Nephron (organoid): ENCODE results near the gene PRAMEF27.
"Not testable (repeated sequence)": the region's sequence is repeated elsewhere in the genome, so short reads cannot be mapped to it uniquely, and the experiment has no call there.

Experiments used
- H3K27ac Mint-ChIP-seq, 3 experiments: 2 replicates each; pipeline ENCODE4 v1.8.0; 2020; ENCODE audit warnings: mixed read lengths in 3 of 3, mild to moderate bottlenecking in 2 of 3, moderate library complexity in 1 of 3
- H3K27me3 Mint-ChIP-seq: 2 replicates; pipeline ENCODE4 v1.8.0; 2021; ENCODE audit warnings: low read depth, mild to moderate bottlenecking, moderate library complexity, mixed read lengths
- H3K36me3 Mint-ChIP-seq: 2 replicates; pipeline ENCODE4 v1.8.0; 2020; ENCODE audit warnings: low read depth, mixed read lengths
- H3K4me1 Mint-ChIP-seq: 2 replicates; pipeline ENCODE4 v1.8.0; 2020; ENCODE audit warnings: mixed read lengths
- H3K4me3 Mint-ChIP-seq, 3 experiments: 2 replicates each; pipeline ENCODE4 v1.8.0; 2020; ENCODE audit warnings: mild to moderate bottlenecking in 3 of 3, mixed read lengths in 3 of 3, moderate library complexity in 2 of 3
- H3K9me3 Mint-ChIP-seq: 2 replicates; pipeline ENCODE4 v1.8.0; 2020; ENCODE audit warnings: mixed read lengths

The PRAMEF27 gene

DNA sequence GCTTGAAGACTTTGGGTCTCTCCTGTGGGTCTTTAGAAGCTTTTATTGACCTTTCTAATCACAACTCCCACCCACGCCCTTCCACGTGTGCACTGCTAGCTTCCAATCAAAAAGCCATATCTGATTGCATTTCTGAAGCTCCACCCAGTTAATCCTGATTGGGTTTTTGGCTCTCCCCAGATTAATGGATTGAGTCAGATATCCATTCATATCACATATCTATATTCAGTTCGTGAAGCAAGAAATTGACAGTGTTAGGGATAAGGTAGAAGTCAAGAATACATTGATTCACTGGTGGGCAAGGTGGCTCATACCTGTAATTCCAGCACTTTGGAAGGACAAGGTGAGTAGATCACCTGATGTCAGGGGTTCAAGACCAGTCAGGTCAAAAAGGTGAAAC is at the start of gene PRAMEF27:
TSS of gene PRAMEF27 (minus strand) at position 101 of the 400 bp plus-strand sequence. CDS start 2,916 bp downstream, outside the sequence.
- H3K36me3 Mint-ChIP-seq, H3K27me3 Mint-ChIP-seq, H3K27ac Mint-ChIP-seq, H3K4me1 Mint-ChIP-seq, H3K4me3 Mint-ChIP-seq, H3K9me3 Mint-ChIP-seq: not testable (repeated sequence)

- H3K27me3 Mint-ChIP-seq, H3K4me3 Mint-ChIP-seq, H3K4me1 Mint-ChIP-seq, H3K36me3 Mint-ChIP-seq, H3K27ac Mint-ChIP-seq, H3K9me3 Mint-ChIP-seq: not testable (repeated sequence)
These were observed 14.1 kb upstream of the PRAMEF27 start, which contains the start of gene PRAMEF25 for GRCh38 chr1:13070474-13070873. PRAMEF25 (plus strand) TSS chr1:13070774; CDS start chr1:13073694, 2,920 bp downstream.

DNA sequence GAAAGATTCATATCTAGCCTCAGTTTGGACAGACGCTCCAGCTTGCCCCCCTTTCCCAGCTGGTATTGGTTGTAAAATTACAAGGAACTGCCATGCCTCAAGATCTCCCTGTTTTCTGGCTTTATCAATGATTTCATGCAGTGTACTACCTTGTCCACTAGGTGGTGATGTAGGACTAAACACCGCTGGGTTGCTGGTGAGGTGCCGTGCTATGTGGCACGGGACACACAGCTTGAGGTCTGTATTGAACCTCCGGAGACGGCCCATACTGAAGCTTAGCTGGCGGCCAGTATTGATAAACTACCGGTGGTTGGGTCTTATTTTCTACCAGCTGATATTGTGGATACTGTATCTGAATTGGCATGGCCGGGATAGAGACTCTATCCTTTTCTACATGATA is 36.5 kb downstream of the PRAMEF27 start:
- not testable (repeated sequence) for H3K27me3 Mint-ChIP-seq, H3K4me1 Mint-ChIP-seq, H3K36me3 Mint-ChIP-seq, H3K4me3 Mint-ChIP-seq, H3K27ac Mint-ChIP-seq, H3K9me3 Mint-ChIP-seq

DNA sequence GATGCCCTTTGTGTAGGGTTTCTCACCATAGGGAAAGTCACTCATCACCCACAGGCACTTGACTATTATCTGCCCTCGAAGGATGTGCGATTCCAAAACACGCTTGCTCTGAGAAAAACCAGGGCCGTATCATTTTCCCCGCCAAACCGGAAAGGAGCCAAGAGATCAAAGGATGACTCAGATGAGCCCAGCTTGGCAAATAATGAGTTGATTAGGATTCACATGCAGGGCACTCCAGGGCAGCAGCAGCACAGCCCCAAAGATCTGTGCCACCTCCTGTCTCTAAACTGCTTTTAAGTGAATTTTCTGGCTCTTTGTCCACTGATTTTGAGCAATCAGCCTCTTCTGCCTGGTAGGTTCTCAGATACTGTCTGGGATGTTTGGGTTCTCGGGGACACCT is 44.4 kb downstream of the PRAMEF27 start:
- H3K4me1 Mint-ChIP-seq, H3K36me3 Mint-ChIP-seq: not testable (repeated sequence)

GRCh38 chr1:13009348-13009747 is 47.0 kb downstream of the PRAMEF27 start:
- H3K9me3 Mint-ChIP-seq, H3K27ac Mint-ChIP-seq, H3K27me3 Mint-ChIP-seq, H3K4me1 Mint-ChIP-seq, H3K4me3 Mint-ChIP-seq, H3K36me3 Mint-ChIP-seq: not testable (repeated sequence)

More for the DNA sequence above, 44.4 kb downstream of the PRAMEF27 start:
- not testable (repeated sequence) for H3K27ac Mint-ChIP-seq, H3K4me3 Mint-ChIP-seq, H3K27me3 Mint-ChIP-seq, H3K9me3 Mint-ChIP-seq

- not testable (repeated sequence) for H3K9me3 Mint-ChIP-seq, H3K36me3 Mint-ChIP-seq, H3K27me3 Mint-ChIP-seq, H3K4me3 Mint-ChIP-seq, H3K4me1 Mint-ChIP-seq, H3K27ac Mint-ChIP-seq
These were observed 50.6 kb downstream of the PRAMEF27 start for GRCh38 chr1:13005732-13006131.
